HepG2 (cell line): ENCODE measurements around the gene SHPK. TPM values are rescaled to one million over a fixed set of nuclear protein-coding genes. Genes with fewer than 3 reads are reported as not detected.
A peak's percentile ranks its signal among the peaks of the same experiment; 100 is the strongest.

Experiments used
- ADNP ChIP-seq: sonication (generic); formaldehyde crosslinking; IDR thresholded peaks from 2 replicates; pipeline ENCODE4 v1.4.0; 2020; ENCODE audit warnings: missing genetic modification reagents
- CC2D1A ChIP-seq: sonication (generic); formaldehyde crosslinking; IDR thresholded peaks from 2 replicates; pipeline ENCODE4 v1.8.1; 2023; ENCODE audit warnings: mild to moderate bottlenecking, missing genetic modification reagents
- DRAP1 ChIP-seq: IDR thresholded peaks from 2 replicates; pipeline ENCODE4 v1.6.1; 2016; ENCODE audit warnings: missing genetic modification reagents, missing compliant biosample characterization
- E2F5 ChIP-seq: sonication (generic); formaldehyde crosslinking; conservative IDR thresholded peaks from 2 replicates; pipeline ENCODE4 v1.4.0; 2020; ENCODE audit warnings: missing genetic modification reagents
- ELF4 ChIP-seq: sonication (generic); formaldehyde crosslinking; IDR thresholded peaks from 2 replicates; pipeline ENCODE4 v1.5.0; 2020; ENCODE audit warnings: missing genetic modification reagents, mild to moderate bottlenecking, moderate library complexity, borderline replicate concordance
- FOXK2 ChIP-seq: fragments of 450-650 bp; IDR thresholded peaks from 2 replicates; pipeline ENCODE4 v1.6.1; 2016
- HIVEP1 ChIP-seq: sonication (generic); formaldehyde crosslinking; IDR thresholded peaks from 2 replicates; pipeline ENCODE4 v1.4.0; 2020; ENCODE audit warnings: mild to moderate bottlenecking, missing genetic modification reagents
- IRF1 ChIP-seq: sonication (generic); formaldehyde crosslinking; IDR thresholded peaks from 2 replicates; pipeline ENCODE4 v1.4.0; 2020; ENCODE audit warnings: low read depth, mild to moderate bottlenecking, missing genetic modification reagents
- KDM1A ChIP-seq: IDR thresholded peaks from 2 replicates; pipeline ENCODE4 v1.6.1; 2016; ENCODE audit warnings: missing compliant biosample characterization
- MTA1 ChIP-seq: sonication (generic); formaldehyde crosslinking; IDR thresholded peaks from 2 replicates; pipeline ENCODE4 v1.4.0; 2020; ENCODE audit warnings: missing genetic modification reagents, mild to moderate bottlenecking, borderline replicate concordance
- NFE2L1 ChIP-seq: sonication (generic); formaldehyde crosslinking; IDR thresholded peaks from 2 replicates; pipeline ENCODE4 v1.4.0; 2020; ENCODE audit warnings: missing genetic modification reagents, mild to moderate bottlenecking, borderline replicate concordance
- SMAD3 ChIP-seq: sonication (generic); formaldehyde crosslinking; IDR thresholded peaks from 2 replicates; pipeline ENCODE4 v1.4.0; 2020; ENCODE audit warnings: missing genetic modification reagents
- SNAI1 ChIP-seq: sonication (generic); formaldehyde crosslinking; IDR thresholded peaks from 2 replicates; pipeline ENCODE4 v1.5.0; 2020; ENCODE audit warnings: mild to moderate bottlenecking, missing genetic modification reagents, borderline replicate concordance
- TERF1 ChIP-seq: sonication (generic); formaldehyde crosslinking; IDR thresholded peaks from 2 replicates; pipeline ENCODE4 v1.8.0; 2022; ENCODE audit warnings: mild to moderate bottlenecking, missing genetic modification reagents, moderate library complexity
- TFAP4 ChIP-seq: sonication (generic); IDR thresholded peaks from 2 replicates; pipeline ENCODE4 v1.6.1; 2016; ENCODE audit warnings: low read depth, borderline replicate concordance
- ZBTB7A ChIP-seq: sonication (generic); formaldehyde crosslinking; IDR thresholded peaks from 2 replicates; pipeline ENCODE4 v1.8.0; 2022; ENCODE audit warnings: mild to moderate bottlenecking, missing genetic modification reagents
- ZNF224 ChIP-seq: sonication (generic); formaldehyde crosslinking; IDR thresholded peaks from 2 replicates; pipeline ENCODE4 v1.5.0; 2020; ENCODE audit warnings: mild to moderate bottlenecking, missing genetic modification reagents
- ZNF24 ChIP-seq: fragments of 450-650 bp; IDR thresholded peaks from 2 replicates; pipeline ENCODE4 v1.6.1; 2017; ENCODE audit warnings: antibody characterized with exemption, mild to moderate bottlenecking
- ZNF276 ChIP-seq: sonication (generic); formaldehyde crosslinking; IDR thresholded peaks from 2 replicates; pipeline ENCODE4 v1.4.0; 2020; ENCODE audit warnings: mild to moderate bottlenecking, low read depth, missing genetic modification reagents
- ZNF362 ChIP-seq: sonication (generic); formaldehyde crosslinking; IDR thresholded peaks from 2 replicates; pipeline ENCODE4 v1.4.0; 2020; ENCODE audit warnings: missing genetic modification reagents, mild to moderate bottlenecking, borderline replicate concordance
- ZNF510 ChIP-seq: sonication (generic); formaldehyde crosslinking; IDR thresholded peaks from 2 replicates; pipeline ENCODE4 v1.4.0; 2020; ENCODE audit warnings: low read depth, mild to moderate bottlenecking, missing genetic modification reagents
- ZNF792 ChIP-seq: IDR thresholded peaks from 2 replicates; pipeline ENCODE4 v1.6.1; 2016
- ZSCAN20 ChIP-seq: sonication (generic); formaldehyde crosslinking; IDR thresholded peaks from 2 replicates; pipeline ENCODE4 v1.4.0; 2020; ENCODE audit warnings: missing genetic modification reagents, mild to moderate bottlenecking, borderline replicate concordance
- polyA plus RNA-seq, 8 experiments: library from polyadenylated mRNA; depleted of rRNA in 3 of 8; stranded (reverse) in 7 of 8; unstranded in 1 of 8; fragments of >200 nt; fragmentation: Illumina TruSeq in 4 of 8; extraction: Trizol in 4 of 8; gene quantifications; 2 replicates each; pipeline versions ENCODE4 v1.2.1 to v1.2.3, GENCODE V29; 2011 to 2016; ENCODE audit warnings: low read depth in 4 of 8, missing spikeins in 1 of 8, mixed read lengths in 1 of 8; ENCODE audit not compliant: insufficient read depth in 1 of 8
- total RNA-seq, 5 experiments: library from RNA; depleted of rRNA; stranded (reverse); fragments of >200 nt; fragmentation: Illumina TruSeq; extraction: Trizol; gene quantifications; 2 replicates each; pipeline ENCODE4 v1.2.3, GENCODE V29; 2016; ENCODE audit warnings: low read depth in 1 of 5

SHPK gene
- total and polyA plus RNA-seq, 2 of the 13 experiments (the other 11 are each of a cell fraction or from before 2014, with no cell fraction given) = 16.2 to 30.9 TPM

GRCh38 chr17:3668279-3669084 lies 32.4 kb upstream of the SHPK start, which contains the start of the genes EMC6 and TAX1BP3 (continued):
- TF ChIP-seq DRAP1 (CRISPR knock-in tag) = peak; percentile 100
- peak; percentile 77 for TF ChIP-seq E2F5 (CRISPR knock-in tag)
- no peak for TF ChIP-seq ZNF24
- 0 out of 2 replicates have a peak, but pooled peaks have one; percentile 17 for TF ChIP-seq ZNF792 (CRISPR knock-in tag)
- no peak for TF ChIP-seq NFE2L1 (CRISPR knock-in tag)
- no peak; the same call in 1 of the 2 replicates for TF ChIP-seq ZNF510 (CRISPR knock-in tag)
- TF ChIP-seq ZNF362 (CRISPR knock-in tag) = no peak
- TF ChIP-seq ZNF276 (CRISPR knock-in tag) = no peak; the same call in 1 of the 2 replicates
- TF ChIP-seq ZSCAN20 (CRISPR knock-in tag) = peak; percentile 39; the same call in 1 of the 2 replicates
- 0 out of 2 replicates have a peak, but pooled peaks have one; percentile 56 for TF ChIP-seq IRF1
- no peak for TF ChIP-seq ELF4 (CRISPR knock-in tag)
- no peak for TF ChIP-seq SMAD3 (CRISPR knock-in tag)
- TF ChIP-seq CC2D1A (CRISPR knock-in tag) = no peak
- TF ChIP-seq MTA1 (CRISPR knock-in tag) = no peak
- TF ChIP-seq ZBTB7A (CRISPR knock-in tag) = no peak
- no peak for TF ChIP-seq FOXK2
- no peak for TF ChIP-seq TFAP4
- no peak for TF ChIP-seq ADNP
- no peak for TF ChIP-seq HIVEP1 (CRISPR knock-in tag)
- no peak; the same call in 1 of the 2 replicates for TF ChIP-seq KDM1A (CRISPR knock-in tag)
- no peak for TF ChIP-seq SNAI1 (CRISPR knock-in tag)
- no peak for TF ChIP-seq TERF1 (CRISPR knock-in tag)
- no peak for TF ChIP-seq ZNF224 (CRISPR knock-in tag)
